Tibial artery (tissue), 4 donors: Measurements from ENCODE around the gene IL19.

ENCODE experiments used
- DNase-seq, 2 donors: peaks; one replicate each; pipeline ENCODE4 v3.0.0-alpha.2; 2019
- H3K27ac ChIP-seq, 2 donors: fragments of 200-600 bp; sonication (generic) in 1 of 2; 1 replicate in 1 of 2; 2 replicates in 1 of 2; pipeline ENCODE4 v1.5.1; 2018 to 2019; ENCODE audit warnings: mild to moderate bottlenecking in 1 of 2
- H3K27me3 ChIP-seq, 2 donors: fragments of 200-600 bp; sonication (generic) in 1 of 2; one replicate each; pipeline versions ENCODE4 v1.5.1 to v1.6.0; 2016 to 2019
- H3K36me3 ChIP-seq, 3 donors: fragments of 200-600 bp; sonication (generic) in 2 of 3; one replicate each; pipeline ENCODE4 v1.5.1; 2016 to 2019; ENCODE audit warnings: mild to moderate bottlenecking in 2 of 3
- H3K4me1 ChIP-seq, 4 donors: fragments of 200-600 bp; sonication (generic) in 2 of 4; 1 replicate in 3 of 4; 2 replicates in 1 of 4; pipeline ENCODE4 v1.5.1; 2016 to 2019
- H3K4me3 ChIP-seq, 2 donors: fragments of 200-600 bp; sonication (generic) in 1 of 2; 1 replicate in 1 of 2; 2 replicates in 1 of 2; pipeline ENCODE4 v1.5.1; 2018 to 2019; ENCODE audit warnings: mild to moderate bottlenecking in 2 of 2
- H3K9me3 ChIP-seq, 3 donors: fragments of 200-600 bp; sonication (generic) in 1 of 3; one replicate each; pipeline ENCODE4 v1.5.1; 2016 to 2019
- intact Hi-C: fragments of 100-400 bp; cut with DNase I; formaldehyde crosslinking; loops from one replicate; pipeline ENCODE4 v1.15.0; 2023; ENCODE audit warnings: low total_unique reads
- TF ChIP-seq, protein P1 (sequence below), 2 experiments: fragments of 200-600 bp in 1 of 2; fragments of 450-650 bp in 1 of 2; IDR thresholded peaks; one replicate each; pipeline ENCODE4 v1.5.1; 2017 to 2019; ENCODE audit warnings: antibody characterized with exemption in 2 of 2, mild to moderate bottlenecking in 1 of 2, moderate library complexity in 1 of 2

Gene IL19

DNA sequence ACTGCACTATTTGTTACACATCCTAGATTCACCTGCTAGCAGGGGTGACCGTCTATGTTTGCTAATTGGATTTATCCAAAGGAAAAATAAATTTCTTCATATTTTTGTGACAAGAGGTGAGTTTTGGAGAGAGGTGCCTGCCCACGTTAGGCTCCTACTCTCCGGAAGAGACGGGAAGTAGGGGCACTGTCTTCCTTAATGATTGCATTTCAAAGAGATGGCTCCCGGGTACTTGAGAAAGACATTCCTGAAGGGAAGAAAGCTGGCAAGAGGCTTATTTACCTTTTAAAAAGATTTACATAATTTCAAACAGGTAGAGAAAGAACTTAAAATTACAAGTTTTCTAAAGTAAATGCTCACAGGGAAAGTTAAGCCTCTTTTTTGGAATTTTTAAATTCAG, 18.7 kb upstream of the IL19 start:
- intact Hi-C loops = no loop called here
- DNase-seq = no peak
- no peaks in the 10 kb centered on the region for H3K4me1 ChIP-seq
- H3K36me3 ChIP-seq = no peaks in the 10 kb centered on the region
- H3K27me3 ChIP-seq = no peaks in the 10 kb centered on the region
- no peak overlapping the region for H3K4me3 ChIP-seq
- H3K9me3 ChIP-seq = no peaks in the 10 kb centered on the region
- TF ChIP-seq, protein P1, sequence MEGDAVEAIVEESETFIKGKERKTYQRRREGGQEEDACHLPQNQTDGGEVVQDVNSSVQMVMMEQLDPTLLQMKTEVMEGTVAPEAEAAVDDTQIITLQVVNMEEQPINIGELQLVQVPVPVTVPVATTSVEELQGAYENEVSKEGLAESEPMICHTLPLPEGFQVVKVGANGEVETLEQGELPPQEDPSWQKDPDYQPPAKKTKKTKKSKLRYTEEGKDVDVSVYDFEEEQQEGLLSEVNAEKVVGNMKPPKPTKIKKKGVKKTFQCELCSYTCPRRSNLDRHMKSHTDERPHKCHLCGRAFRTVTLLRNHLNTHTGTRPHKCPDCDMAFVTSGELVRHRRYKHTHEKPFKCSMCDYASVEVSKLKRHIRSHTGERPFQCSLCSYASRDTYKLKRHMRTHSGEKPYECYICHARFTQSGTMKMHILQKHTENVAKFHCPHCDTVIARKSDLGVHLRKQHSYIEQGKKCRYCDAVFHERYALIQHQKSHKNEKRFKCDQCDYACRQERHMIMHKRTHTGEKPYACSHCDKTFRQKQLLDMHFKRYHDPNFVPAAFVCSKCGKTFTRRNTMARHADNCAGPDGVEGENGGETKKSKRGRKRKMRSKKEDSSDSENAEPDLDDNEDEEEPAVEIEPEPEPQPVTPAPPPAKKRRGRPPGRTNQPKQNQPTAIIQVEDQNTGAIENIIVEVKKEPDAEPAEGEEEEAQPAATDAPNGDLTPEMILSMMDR (IDR thresholded peaks at IDR 0.05) = no peak
- H3K27ac ChIP-seq = no peak overlapping the region

DNA sequence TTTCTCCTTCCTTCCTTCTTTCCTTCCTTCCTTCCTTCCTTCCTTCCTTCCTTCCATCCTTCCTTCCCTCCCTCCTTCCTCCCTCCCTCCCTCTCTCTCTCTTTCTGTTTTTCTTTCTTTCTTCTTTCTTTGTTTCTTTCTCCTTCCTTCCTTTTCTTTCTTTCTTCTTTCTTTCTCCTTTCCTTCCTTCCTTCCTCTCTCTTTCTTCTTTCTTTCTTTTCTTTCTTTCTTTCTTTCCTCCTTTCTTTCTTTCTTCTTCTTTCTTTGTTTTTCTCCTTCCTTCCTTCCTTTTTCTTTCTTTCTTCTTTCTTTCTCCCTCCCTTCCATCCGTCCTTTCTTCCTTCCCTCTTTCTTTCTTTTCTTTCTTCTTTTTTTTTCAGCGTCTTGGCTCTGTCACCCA, 18.1 kb upstream of the IL19 start:
- H3K27ac ChIP-seq = no peak overlapping the region
- intact Hi-C loops = no loop called here

DNA sequence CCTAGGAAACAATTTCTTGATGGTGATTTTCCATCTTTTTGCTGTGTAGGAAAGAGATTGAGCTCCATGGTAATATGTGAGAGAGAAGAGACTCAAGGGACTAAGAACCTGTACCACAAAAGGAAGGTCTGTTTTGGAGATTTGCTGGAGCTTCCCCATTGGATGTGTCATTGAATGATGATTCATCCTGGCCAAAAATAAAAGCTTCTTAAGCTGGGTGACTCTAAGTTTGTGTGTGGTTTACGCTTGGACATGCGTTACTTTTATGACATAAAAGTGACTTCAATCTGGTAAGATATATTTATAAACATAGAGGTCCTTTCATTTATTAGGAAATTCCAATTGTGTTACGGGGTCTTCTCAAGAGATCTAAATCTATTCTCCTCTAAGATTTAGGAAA, 17.4 kb upstream of the IL19 start:
- TF ChIP-seq, protein P1 (IDR thresholded peaks at IDR 0.05) = no peak
- Histone ChIP-seq H3K27ac (no peak overlapping the region), H3K27me3 (no peaks in the 10 kb centered on the region), H3K4me3 (no peak overlapping the region), H3K9me3 (no peaks in the 10 kb centered on the region), H3K4me1 (no peaks in the 10 kb centered on the region), H3K36me3 (no peaks in the 10 kb centered on the region)
- no peak for DNase-seq
- intact Hi-C loops = no loop called here

More for the DNA sequence above, 18.1 kb upstream of the IL19 start:
- H3K36me3 ChIP-seq = no peaks in the 10 kb centered on the region
- no peak overlapping the region for H3K4me3 ChIP-seq
- TF ChIP-seq, protein P1 (IDR thresholded peaks at IDR 0.05) = no peak
- no peak for DNase-seq
- no peaks in the 10 kb centered on the region for H3K27me3 ChIP-seq
- no peaks in the 10 kb centered on the region for H3K9me3 ChIP-seq
- no peaks in the 10 kb centered on the region for H3K4me1 ChIP-seq

DNA sequence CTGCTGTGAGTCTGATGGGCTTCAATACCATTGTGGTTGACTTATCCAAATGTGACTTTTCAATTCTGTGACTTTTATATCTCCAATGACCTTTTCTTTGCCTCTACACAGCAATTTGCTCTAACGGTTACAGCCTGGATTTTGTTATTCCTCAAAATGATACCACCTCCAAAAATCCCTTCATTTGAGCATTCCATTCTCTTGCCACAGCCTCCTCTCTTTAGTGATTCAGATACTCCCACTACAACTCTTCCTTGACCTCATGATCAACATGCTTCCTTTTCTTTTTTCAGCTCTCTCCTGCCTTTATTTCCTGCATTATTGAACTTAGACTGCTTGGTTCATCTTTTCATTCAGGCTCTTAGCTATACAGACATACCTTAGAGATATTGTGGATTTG, 16.6 kb upstream of the IL19 start:
- Histone ChIP-seq H3K9me3 (no peaks in the 10 kb centered on the region), H3K36me3 (no peaks in the 10 kb centered on the region), H3K4me1 (no peaks in the 10 kb centered on the region), H3K4me3 (no peak overlapping the region), H3K27ac (no peak overlapping the region), H3K27me3 (peaks cover 0 to under 1% of the 10 kb centered on the region in 2 donors)
- DNase-seq = no peak
- intact Hi-C loops = no loop called here
- TF ChIP-seq, protein P1 (IDR thresholded peaks at IDR 0.05) = no peak

DNA sequence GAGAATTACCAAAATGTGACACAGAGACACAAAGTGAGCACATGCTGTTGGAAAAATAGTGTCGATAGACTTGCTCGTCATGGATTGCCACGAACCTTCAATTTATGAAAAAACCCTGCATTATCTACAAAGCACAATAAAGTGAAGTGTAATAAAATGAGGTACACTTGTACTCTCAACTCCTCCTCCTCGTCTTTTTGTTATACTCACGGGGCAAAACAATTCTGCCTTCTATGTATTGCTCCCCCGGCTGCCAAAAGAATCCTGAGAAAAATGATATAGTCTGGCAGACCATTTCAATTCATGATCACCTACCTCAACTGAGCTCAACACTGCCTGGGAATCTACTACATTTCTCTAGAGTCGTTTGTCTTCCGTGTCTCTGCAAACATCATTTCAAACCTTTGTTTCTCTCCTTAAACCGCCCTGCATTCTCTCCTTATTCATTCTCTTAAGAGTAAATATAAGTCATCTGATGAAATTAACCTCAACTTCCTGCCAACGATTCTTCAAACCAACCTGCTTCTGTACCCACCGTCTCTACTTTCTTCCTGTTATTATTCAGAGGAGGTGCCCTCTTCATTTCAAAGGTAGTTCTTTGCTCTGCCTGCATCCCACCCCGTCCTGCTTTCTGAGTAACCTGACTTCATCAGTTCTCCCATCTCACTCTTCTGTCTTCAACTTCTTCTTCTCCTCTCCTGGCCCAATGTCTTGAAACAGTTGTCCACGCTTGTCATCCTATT, 12.9 kb upstream of the IL19 start:
- no peaks in the 10 kb centered on the region for H3K9me3 ChIP-seq
- H3K27ac ChIP-seq = no peak overlapping the region
- intact Hi-C loops = no loop called here
- H3K4me3 ChIP-seq = no peak overlapping the region
- no peaks in the 10 kb centered on the region for H3K36me3 ChIP-seq
- H3K4me1 ChIP-seq = no peaks in the 10 kb centered on the region
- H3K27me3 ChIP-seq = peaks cover 0 to 6% of the 10 kb centered on the region in 2 donors
- TF ChIP-seq, protein P1 (IDR thresholded peaks at IDR 0.05) = no peak
- no peak for DNase-seq
